GM13977 (cell line): ENCODE measurements around the gene FMO4.
"Not testable (repeated sequence)": the region's sequence is repeated elsewhere in the genome, so short reads cannot be mapped to it uniquely, and the experiment has no call there.

Experiments used
- DNase-seq: peaks from one replicate; pipeline ENCODE4 v3.0.0; 2012; ENCODE audit warnings: low spot score
- CTCF ChIP-seq: IDR thresholded peaks from 2 replicates; pipeline ENCODE4 v1.5.1; 2012; ENCODE audit warnings: mild to moderate bottlenecking, control low read depth; ENCODE audit not compliant: insufficient read depth; ENCODE audit errors: extremely low read depth, missing control alignments
- in situ Hi-C: fragments of 300-500 bp; cut with MboI; formaldehyde crosslinking; loops from one replicate; pipeline ENCODE4 v1.12.0; 2022; ENCODE audit warnings: low sequenced_read_pairs, low pct_unique_long_range_greater_than_20kb, mixed read lengths, inconsistent platforms; ENCODE audit not compliant: unreplicated experiment

FMO4 gene

GRCh38 chr1:171357179-171357578 lies 43.2 kb downstream of the FMO4 start:
- in situ Hi-C loops, result no loop called here
- no peak for TF ChIP-seq CTCF
- no peak for DNase-seq

- in situ Hi-C loops, DNase-seq: not testable (repeated sequence)
Measured at GRCh38 chr1:171359355-171359648, 45.3 kb downstream of the FMO4 start.

- in situ Hi-C loops, DNase-seq: not testable (repeated sequence)
Measured at GRCh38 chr1:171359731-171360527, 45.9 kb downstream of the FMO4 start.

GRCh38 chr1:171366085-171366484 lies 52.1 kb downstream of the FMO4 start:
- in situ Hi-C loops, result no loop called here
- TF ChIP-seq CTCF, result no peak
- no peak for DNase-seq

- no peak for DNase-seq
- no peak for TF ChIP-seq CTCF
- in situ Hi-C loops, result no loop called here
Measured at GRCh38 chr1:171366816-171367215, 52.8 kb downstream of the FMO4 start.

- DNase-seq, result no peak
- in situ Hi-C loops, result no loop called here
- TF ChIP-seq CTCF, result no peak
Measured at GRCh38 chr1:171367436-171367835, 53.5 kb downstream of the FMO4 start.

- TF ChIP-seq CTCF, result no peak
- in situ Hi-C loops, result no loop called here
- no peak for DNase-seq
Measured at GRCh38 chr1:171372418-171373084, 58.6 kb downstream of the FMO4 start.

GRCh38 chr1:171373357-171374122 lies 59.6 kb downstream of the FMO4 start:
- DNase-seq, in situ Hi-C loops: not testable (repeated sequence)
